ENCODE results near the gene ATAD1.

- TF ChIP-seq, protein P1, sequence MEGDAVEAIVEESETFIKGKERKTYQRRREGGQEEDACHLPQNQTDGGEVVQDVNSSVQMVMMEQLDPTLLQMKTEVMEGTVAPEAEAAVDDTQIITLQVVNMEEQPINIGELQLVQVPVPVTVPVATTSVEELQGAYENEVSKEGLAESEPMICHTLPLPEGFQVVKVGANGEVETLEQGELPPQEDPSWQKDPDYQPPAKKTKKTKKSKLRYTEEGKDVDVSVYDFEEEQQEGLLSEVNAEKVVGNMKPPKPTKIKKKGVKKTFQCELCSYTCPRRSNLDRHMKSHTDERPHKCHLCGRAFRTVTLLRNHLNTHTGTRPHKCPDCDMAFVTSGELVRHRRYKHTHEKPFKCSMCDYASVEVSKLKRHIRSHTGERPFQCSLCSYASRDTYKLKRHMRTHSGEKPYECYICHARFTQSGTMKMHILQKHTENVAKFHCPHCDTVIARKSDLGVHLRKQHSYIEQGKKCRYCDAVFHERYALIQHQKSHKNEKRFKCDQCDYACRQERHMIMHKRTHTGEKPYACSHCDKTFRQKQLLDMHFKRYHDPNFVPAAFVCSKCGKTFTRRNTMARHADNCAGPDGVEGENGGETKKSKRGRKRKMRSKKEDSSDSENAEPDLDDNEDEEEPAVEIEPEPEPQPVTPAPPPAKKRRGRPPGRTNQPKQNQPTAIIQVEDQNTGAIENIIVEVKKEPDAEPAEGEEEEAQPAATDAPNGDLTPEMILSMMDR (IDR thresholded peaks at IDR 0.05): no peak
- no peak for TF ChIP-seq IRF2 (CRISPR knock-in tag; IDR thresholded peaks at IDR 0.05; ENCODE audit: borderline replicate concordance, low read depth)
- TF ChIP-seq NFYB (CRISPR knock-in tag; conservative IDR thresholded peaks at IDR 0.05; ENCODE audit: low read depth): no peak
- TF ChIP-seq ZNF121 (CRISPR knock-in tag; IDR thresholded peaks at IDR 0.05): no peak
- TF ChIP-seq MAX (CRISPR knock-in tag; IDR thresholded peaks at IDR 0.05): no peak
- no peak for TF ChIP-seq NFE2L1 (CRISPR knock-in tag; IDR thresholded peaks at IDR 0.05)
- TF ChIP-seq CBFB (CRISPR knock-in tag; IDR thresholded peaks at IDR 0.05; ENCODE audit: low read depth): no peak
- no peak for TF ChIP-seq MYBL2 (CRISPR knock-in tag; IDR thresholded peaks at IDR 0.05)
- TF ChIP-seq SP1 (CRISPR knock-in tag; conservative IDR thresholded peaks at IDR 0.05): no peak
Measured at GRCh38 chr10:87847550-87847949, 29.5 kb upstream of the ATAD1 start.

All from WTC11 (cell line).